ENCODE measurements around the gene ABCA2.

ABCA2 gene

DNA sequence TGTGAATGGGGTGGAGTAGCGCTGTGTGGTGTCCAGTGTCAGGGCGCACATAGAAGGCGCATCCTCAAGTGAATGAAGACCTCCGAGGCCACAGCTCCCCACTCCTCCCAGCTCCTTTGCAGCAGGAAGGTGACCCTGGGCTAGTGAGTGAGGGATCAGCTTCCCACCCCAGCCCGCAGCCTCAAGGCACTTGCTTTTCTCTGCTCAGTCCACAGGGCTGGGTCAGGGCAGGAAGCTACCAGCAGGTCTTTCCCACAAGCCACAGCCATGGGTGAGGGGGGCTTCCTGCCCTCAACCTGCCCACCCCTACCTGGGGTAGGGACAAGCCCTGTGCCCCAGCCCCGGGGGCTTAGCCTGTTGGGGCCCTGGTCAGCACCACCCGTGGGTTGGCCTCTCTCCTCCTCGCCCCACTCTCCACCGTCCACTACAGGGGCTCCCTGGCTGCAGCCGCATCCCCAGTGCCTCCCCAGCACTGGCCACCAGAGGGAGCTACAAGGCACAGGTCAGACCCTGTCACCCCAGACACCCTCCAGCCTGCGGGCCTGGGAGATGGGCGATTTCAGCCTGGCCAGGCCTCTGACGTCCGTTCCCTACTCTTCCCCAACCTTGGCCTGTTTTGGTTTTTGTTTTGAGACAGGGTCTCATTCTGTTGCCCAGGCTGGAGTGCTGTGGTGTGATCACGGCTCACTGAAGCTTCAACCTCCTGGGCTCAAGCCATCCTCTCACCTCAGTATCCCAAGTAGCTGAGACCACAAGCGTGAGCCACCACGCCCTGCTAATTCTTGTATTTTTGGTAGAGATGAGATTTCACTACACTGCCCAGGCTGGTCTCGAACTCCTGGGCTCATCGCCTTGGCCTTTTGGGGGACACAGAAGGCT, 1.3 kb upstream of the ABCA2 start:
- DNase-seq (ENCODE audit: low spot score): peak; percentile 81

DNA sequence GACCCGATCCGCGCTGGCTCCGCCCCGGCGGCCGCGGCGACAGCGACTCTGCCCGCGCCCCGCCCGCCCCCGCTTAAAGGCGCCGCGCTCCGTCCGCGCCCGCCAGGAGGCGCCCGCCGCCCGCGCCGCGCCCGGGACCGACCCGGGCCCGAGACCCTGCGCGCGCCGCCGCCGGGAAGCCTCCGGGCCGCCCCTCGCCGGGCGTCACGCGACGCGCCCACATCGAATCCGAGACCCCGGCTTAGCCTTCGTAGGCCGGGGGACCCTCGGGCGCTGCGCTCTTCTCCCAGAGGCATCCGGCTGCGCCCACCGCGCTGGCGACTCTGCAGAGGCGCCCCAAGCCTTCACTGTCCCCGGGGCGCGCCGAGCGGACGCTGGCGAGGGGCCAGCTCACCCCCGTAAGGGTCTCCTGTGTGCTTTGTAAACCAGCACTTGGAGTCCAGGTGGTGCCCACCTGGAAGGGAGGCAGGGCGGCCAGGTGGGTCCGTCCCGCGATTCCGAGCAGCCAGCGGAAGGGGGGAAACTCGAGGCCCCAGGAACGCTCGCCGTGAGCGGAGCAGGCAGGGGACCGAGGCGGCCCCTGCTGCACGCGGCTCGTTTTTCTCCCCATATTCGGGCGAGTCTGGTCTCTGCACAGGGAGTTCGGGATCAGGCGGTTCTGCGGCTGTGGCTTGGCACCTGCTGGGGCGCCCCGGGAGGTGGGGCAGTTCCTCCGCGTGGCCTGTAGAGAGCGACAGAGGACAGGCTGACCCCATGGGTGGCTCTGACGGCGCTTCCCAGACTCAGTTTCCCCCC, 423 bp upstream of the ABCA2 start:
- peak; percentile 72 for DNase-seq (ENCODE audit: low spot score)

DNA sequence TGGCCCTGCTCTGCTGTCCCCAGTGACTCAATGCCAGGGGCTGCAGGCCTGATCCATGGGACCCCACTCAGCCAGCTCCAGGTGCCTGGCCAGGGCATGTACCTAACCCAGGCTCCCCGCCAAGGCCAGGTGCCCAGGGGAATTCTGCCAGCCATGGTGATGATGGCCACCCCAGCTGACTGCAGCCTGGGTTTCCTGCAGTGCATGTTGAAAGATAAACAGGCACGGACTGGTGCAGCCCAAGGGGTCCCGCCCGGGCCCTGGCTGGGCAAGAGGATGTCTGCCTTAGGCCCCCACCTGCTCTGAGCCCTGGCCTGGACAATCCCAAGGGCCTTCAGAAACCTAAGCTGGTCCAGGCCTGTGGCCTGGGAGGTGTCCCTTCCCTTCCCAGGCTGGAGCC, 1.2 kb downstream of the ABCA2 start:
- DNase-seq (ENCODE audit: low spot score): no peak

DNA sequence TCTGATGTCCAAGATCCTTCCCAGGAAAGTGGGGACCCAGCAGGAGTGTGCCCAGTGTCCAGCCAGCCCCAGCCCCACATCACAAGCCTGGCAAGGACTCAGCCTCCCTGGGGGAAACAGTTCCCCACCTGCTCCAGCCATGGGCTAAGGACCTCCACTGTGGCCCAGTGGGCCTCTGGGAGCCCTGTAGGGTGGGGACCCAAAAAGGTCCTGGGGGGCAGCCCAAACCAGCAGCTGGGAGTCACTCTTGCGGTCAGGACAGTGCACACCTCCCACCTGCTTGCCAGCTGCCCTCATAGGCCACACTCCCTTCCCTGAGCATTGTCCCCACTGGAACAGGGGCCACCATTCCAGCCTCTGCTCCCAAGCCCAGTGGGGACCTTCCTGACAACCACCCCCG, 1.7 kb downstream of the ABCA2 start:
- DNase-seq (ENCODE audit: low spot score): no peak

DNA sequence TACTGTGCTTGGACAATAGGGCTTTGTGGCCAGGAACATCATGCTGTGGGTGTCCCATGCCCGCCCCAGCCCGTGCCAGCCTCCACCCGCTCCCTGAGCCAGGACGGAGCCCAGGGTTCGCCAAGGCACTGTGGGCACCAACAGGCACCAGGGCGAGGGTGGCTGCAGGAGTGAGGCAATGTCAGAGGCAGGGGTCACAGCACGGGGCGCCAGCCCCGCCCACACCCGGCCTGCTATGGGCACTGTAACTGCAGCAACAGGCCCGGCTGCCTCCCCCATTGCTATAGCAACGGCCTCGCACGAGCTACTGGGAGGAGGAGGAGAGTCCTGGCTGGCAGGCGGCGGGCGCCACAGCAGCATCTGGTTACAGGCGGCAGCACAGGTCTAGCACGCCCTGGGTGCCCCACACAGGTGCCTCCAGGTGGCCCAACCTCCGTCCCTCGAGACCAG, 2.5 kb downstream of the ABCA2 start:
- DNase-seq (ENCODE audit: low spot score): peak; percentile 42

DNA sequence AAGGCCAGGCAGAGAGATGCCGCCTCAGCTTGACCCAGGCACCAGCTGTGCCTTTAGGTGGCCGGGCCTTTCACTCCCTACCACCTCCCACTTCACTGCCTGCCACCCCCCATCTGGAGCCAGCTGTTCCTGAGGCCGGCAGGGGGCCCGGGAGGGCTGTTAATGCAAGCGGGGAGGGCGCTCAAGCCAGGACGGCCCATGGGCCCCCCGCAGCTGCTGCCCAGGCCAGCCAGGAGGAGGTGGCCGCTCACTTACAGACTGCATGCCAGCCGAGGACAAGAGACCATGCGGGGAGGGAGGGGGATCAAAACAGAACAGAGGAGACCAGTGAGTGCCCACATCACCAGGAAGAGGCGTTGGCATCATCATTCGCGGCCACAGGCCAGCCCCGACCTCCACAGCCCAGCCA, 4.5 kb downstream of the ABCA2 start:
- DNase-seq (ENCODE audit: low spot score): no peak

DNA sequence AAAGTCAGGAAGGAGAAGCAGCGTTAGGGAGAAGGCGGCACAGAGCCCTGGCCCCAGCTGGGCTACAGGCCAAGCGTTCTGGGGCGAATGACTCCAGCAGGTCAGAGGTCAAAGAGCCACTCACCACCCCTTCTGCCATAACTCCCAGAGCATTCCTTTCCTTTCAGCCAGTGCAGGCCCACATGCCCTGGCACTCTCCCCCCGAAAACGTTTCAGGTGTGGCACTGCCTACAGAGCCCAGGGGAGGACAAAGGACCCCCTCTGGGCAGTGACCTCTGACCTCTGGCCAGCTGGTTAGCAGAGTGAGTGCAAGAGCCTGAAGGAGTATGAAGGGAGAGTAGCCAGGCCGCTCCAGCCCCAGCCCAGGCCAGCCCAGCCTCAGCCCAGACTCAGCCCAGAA, 4.9 kb downstream of the ABCA2 start:
- DNase-seq (ENCODE audit: low spot score): no peak

DNA sequence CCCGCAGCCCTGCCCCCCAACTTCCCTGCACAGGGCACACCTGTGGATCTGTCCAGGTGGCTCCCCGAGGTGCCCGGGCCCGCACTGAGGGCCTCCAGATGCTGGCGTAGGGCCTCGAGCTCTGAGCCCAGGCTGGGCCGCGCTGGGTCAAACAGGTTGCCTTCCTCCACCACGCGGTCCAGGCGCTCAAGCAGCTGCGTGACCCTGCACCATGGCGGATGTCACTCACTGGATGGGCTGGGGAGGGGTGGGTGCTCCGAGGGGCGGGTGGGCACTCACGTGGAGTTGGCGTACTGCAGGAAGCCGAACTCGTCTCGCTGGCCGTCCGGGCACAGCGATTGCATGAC, 5.4 kb downstream of the ABCA2 start:
- no peak for DNase-seq (ENCODE audit: low spot score)

DNA sequence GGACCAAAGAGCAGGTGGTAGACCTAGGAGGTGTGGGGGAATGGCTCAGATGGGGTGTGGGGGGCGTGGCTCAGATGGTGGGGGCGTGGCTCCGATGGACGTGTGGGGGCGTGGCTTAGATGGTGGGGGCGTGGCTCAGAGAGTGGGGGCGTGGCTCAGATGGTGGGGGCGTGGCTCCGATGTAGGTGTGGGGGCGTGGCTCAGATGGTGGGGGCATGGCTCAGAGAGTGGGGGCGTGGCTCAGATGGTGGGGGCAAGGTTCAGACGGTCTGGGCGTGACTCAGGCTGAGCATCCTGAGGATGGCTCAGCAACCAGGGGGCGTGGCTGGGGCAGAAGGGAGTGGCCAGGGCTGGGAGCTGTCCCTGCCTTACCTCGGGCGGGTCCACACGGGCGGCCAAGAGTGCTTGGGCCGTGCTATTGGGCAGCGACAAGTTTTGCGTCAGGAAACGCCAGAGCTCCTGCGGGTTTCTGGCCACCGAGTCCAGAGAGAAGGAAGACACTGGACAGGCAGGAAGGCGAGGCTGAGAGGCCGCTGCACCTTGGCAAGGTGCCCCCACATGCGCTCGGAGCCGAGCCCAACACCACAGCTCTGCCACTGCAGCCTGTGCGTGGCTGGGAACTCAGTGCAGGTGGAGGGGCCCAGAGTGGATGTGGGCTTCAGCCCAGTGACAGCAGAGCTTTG, 5.9 kb downstream of the ABCA2 start:
- peak; percentile 85 for DNase-seq (ENCODE audit: low spot score)

DNA sequence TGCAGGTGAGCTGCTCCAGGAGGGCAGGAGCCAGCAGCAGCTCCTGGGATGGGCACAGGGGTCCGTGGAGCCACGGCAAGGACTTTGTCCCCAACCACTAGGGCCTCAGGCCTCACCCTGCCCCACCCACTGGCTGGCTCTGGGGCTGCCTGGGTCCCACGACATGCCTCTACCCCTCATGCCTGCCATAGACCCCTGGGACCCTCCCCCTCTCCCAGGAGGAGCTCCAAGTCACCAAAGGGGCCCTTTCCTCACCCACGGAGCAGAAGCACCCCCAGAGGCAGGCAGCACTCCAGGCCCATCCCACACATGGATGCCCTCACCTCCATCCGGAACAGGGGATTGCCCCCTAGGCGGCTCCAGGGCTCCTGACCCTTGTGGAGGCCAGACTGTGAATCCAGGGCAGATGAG, 6.5 kb downstream of the ABCA2 start:
- DNase-seq (ENCODE audit: low spot score): no peak

DNA sequence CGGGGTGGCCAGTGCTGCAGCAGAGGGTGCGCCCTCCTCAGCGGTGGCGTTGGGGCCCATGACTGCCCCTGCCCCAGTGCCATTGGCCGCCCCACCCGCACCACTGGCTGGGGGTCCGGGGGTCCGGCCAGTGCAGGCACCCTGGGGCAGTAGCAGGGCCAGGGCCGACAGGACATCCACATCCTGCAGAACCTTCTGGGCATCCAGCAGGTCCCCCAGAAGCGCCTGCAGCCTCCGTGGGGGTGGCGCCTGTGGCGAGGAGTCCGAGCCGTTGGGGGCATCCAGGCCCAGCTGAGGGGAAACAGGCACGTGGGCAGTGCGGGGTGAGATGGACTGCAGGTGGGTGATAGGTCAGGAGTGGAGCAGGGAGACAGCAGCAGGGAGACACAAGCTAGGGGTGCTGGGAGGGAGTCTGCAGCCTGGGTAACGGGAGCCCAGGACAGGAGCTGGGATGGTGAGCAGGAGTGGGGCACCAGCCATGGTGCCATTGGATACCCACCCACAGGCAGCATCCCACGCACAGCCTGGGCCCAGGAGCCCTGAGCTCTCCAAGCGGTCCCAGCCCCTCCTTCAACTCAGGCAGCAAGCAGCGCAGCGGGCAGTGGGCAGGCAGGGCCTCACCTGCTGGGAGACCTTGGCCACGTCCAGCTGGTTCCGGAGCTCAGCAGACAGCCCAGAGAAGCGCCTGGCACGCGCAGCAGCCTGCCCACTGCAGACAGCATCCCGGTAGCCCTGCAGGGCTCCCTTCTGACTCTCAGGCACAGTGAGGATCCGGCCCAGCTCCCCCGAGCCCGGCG, 7.1 kb downstream of the ABCA2 start:
- DNase-seq (ENCODE audit: low spot score): no peak

DNA sequence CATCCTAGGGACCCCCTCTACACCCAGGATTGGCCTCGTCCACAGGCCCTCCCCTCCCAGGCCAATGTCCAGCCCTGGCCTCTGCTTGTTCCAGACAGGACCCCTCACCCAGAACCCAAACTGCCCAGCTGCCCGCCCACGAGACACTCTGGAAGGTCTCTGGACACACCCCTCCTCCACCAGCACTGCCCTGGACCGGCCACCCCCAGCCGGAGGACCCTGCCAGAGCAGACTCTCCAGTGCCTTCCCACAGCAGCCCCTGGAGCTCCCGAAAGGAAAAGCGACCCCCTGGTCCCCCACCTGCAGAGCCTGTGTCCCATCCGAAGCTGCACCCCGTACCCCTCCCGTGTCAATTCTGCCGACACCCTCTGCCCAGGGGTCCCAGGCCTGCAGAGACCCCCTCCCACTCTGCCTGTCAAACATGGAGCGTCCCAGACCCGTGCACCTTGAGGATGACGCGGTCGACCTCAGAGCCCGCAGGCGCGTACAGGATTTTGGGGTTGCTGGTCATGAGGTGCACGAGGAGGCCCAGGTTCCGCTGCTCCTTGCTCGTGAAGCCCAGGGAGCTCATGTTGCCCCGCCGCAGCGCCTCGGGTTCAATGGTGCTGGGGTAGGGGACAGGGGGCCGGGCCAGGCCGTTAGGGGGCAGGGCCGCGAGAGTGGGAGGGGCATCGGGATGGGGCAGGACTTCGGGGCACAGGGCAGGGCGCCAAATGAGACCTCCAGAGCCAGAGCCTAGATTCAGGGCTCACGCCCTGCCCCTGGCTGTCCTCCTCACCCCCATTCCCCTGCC, 8.0 kb downstream of the ABCA2 start:
- DNase-seq (ENCODE audit: low spot score): no peak

DNA sequence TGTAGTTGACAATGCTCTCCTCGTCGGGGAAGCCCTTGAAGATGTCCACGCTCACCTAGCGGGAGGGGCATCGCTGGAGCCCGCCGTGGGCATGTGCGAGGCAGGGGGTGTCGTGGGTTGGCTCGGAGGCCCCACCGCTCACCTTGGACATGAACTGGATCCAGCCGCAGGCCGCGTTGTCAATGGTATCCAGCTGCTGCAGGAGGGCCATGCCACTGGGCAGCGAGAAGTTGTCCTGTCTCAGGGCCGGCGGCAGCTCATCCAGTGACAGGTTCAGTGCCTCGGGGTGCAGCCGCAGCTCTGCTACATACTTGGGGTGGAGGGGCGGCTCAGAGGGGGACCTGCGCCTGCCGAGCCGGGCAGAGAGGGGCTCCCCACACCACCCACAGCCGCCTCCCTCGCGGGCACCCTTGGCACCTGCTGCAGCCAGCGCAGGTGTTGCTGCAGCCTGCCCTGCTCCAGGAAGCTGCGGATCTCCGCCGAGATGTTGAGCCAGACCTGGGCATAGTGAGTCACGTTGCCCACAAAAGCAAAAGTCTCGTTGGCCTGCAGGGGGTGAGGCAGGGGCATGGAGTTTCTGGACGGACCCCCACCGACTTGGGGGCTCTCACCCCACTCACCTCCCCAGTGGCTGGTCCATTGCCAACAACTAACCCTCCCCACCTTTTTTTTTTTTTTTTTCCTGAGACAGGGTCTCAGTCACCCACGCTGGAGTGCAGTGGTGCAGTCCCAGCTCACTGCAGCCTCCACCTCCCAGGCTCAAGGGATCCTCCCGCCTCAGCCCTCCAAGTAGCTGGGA, 9.1 kb downstream of the ABCA2 start:
- DNase-seq (ENCODE audit: low spot score): no peak

DNA sequence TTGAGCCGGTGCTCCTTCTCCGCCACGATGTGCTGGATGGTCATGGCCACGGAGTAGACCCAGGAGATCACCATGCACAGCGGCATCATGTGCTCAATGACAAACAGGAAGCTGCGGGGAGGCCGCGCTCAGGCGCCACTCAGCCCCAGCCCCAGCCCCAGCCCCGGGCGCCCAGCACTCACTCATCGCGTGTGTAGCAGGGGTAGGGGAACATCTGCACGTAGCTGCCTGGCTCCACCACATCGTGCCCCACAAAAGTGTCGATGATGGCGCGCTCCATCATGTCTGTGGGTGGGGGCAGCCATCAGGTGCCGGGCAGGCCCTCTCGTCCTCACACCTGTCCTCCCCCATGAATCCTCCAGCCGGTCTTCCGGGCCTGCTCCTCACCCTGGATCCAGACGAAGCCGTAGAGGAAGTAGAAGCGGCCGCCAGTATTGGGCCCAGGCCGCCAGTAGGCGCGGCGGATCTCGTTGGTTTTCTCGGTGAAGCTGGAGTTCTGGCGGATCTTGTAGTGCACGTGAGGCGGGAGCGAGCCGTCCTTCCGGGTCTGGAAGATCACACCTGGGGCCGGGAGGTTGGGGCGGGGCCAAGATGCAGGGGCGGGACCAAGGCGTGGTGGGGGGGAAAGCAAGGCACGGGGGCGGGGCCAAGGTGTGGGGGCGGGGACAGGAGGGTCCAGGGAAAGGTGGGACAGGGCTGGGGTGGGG, 10.1 kb downstream of the ABCA2 start:
- DNase-seq (ENCODE audit: low spot score): no peak

DNA sequence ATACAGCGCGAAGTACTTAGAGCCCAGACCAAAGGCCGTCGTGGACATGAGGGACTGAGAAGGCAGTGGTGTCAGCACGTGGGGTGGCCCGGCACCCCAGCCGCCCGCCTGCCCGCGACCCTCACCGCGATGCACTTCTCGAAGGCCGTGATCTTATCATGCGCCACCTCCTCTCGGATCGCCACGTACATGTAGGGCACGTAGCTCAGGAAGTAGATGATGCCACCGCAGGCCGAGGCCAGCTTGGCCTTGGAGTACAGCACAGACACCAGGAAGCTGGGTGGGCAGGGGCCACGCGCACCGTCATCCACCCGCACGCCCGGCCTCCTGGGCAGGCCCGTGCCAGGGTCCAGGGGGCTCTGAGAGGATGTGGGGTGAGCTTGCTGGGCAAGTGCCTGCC, 11.0 kb downstream of the ABCA2 start:
- DNase-seq (ENCODE audit: low spot score): no peak

DNA sequence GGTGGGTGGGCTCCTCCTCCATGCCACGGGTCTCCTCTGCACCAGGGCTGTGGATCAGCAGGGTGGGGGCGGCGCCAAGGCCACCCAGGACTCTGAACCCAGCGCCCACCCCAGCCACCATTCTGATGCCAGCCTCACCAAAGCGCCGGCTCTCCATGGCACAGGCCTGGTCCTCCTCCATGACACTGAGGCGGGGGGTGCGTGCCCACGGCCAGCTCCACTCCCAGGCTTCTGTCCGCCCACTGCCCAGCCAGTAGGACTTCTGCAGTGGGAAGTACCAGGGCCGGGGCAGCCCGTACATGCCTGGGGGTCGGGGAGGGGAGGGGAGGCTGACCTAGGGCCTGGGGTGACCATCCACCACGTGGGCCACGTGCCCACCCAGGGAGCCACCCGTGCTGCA, 11.6 kb downstream of the ABCA2 start:
- no peak for DNase-seq (ENCODE audit: low spot score)

DNA sequence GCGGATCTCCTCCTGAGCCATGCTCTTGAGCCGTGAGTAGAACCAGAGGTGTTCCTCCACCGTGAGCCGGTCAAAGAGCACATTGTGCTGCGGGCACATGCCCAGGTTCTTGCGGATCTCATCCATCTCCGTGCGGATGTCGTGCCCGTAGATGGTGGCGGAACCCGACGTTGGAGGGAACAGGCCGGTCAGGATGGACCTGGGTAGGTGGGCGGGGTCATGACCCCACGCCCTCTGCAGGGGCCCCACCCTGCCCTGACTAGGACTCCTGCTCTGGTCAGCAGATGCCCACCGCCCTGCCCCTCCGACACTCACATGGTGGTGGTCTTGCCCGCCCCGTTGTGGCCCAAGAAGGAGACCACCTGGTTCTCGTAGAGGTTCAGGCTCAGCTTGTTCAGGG, 12.1 kb downstream of the ABCA2 start:
- DNase-seq (ENCODE audit: low spot score): no peak

DNA sequence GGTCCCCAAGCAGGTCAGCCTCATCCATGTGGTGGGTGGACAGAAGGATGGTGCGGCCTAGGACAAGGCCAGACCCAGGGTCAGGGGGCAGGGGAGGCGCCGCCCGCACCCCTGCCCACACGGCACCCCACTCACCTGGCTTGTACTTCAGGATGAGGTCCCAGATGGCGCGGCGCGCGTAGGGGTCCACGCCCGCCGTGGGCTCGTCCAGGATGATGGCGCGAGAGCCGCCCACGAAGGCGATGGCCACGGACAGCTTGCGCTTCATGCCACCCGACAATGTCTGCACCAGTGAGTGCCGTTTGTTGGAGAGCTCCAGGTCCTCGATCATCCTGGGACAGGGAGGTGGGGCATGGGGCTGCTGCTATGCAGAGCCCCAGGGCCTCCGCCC, 12.5 kb downstream of the ABCA2 start:
- DNase-seq (ENCODE audit: low spot score): no peak

DNA sequence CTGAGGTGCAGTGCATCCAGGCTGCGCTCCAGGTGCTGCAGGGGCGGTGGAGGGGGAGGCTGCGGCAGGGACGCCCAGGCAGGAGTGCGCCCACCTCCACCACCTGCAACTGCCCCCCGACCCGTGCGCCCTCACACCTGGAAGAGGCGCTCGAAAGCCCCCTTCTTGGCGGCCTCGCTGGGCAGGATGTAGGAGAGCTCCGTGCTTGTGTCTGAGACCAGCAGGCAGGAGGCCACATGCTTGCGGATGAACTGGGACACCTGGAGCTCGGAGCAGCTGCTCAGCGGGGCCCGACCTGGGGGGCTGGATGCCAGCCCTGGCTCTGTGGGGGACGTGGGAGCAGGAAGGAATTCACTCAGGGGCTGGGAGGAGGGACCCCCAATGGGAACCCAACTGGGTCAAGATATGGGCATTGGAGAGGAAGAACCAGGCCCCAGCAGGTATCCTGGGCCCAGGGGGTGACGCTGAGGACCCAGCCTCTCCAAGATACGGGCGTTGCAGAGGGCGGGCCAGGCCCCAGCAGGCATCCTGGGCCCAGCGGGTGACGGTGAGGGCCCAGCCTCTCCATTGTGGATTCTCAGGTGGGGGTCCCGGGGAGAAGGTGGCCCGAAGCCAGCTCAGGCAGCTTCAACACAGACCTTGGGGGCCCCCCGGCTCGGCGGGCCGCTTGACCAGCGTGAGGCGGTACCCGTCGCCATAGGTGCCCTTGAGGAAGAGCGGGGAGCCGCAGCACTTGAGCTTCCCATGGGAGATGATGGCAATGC, 13.1 kb downstream of the ABCA2 start:
- no peak for DNase-seq (ENCODE audit: low spot score)
